GM19240 (cell line): ENCODE measurements around the gene MSI2.

Experiments used
- DNase-seq: peaks from one replicate; pipeline ENCODE4 v3.0.0; 2011; ENCODE audit warnings: low spot score; ENCODE audit not compliant: insufficient read length

MSI2 gene

GRCh38 chr17:57517632-57518456 lies 261.5 kb downstream of the MSI2 start:
- no peak for DNase-seq

DNA sequence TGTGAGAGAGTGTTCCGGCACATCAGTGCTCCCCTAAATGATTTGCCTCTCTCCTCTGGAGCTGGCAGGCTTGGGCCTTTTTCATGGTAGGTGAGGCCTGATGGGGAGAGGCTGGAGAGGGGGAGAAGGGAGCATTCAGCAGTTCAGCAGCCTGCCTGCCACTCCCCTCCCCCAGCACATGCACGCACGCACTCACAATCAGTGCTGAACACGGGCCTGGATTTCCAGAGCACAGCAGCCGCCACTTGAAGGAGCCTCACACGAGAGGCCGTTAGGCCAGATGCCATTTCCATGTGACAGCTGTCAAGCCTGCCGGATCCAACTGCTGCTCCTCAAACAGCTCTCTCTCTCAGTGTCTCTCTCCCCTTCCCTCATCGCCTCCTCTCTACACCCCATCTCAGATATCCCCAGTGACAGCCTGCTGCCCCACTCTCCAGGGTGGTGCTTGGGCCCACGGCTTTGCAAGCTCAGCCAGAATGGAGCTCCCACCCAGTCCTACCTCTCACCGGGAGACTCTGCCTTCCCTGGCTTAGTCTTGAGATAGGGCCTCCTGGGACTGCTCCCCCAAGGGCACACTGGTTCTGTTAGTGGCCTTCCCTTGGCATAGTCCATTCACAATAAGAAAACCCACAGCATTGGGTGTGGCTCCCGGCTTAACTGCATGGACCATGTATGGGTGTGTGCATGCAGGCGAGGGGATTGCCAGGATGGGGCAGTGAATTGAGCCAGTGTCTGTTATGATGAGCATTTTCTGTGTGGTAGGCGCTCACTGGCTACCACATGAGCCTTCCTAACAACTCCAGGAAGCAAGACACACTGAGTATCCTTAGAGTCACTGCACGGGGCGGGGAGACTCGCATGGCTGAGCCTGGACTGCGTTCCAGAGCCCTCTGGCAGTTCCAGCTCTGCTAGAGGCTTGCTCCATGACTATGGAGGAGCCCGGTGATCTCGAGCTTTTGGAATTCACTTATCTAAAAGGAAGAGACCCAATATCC lies 262.6 kb downstream of the MSI2 start:
- no peak for DNase-seq

- no peak for DNase-seq
Observed at GRCh38 chr17:57519800-57520199, 263.5 kb downstream of the MSI2 start.

- DNase-seq: no peak
Observed at GRCh38 chr17:57521606-57522005, 265.3 kb downstream of the MSI2 start.

DNA sequence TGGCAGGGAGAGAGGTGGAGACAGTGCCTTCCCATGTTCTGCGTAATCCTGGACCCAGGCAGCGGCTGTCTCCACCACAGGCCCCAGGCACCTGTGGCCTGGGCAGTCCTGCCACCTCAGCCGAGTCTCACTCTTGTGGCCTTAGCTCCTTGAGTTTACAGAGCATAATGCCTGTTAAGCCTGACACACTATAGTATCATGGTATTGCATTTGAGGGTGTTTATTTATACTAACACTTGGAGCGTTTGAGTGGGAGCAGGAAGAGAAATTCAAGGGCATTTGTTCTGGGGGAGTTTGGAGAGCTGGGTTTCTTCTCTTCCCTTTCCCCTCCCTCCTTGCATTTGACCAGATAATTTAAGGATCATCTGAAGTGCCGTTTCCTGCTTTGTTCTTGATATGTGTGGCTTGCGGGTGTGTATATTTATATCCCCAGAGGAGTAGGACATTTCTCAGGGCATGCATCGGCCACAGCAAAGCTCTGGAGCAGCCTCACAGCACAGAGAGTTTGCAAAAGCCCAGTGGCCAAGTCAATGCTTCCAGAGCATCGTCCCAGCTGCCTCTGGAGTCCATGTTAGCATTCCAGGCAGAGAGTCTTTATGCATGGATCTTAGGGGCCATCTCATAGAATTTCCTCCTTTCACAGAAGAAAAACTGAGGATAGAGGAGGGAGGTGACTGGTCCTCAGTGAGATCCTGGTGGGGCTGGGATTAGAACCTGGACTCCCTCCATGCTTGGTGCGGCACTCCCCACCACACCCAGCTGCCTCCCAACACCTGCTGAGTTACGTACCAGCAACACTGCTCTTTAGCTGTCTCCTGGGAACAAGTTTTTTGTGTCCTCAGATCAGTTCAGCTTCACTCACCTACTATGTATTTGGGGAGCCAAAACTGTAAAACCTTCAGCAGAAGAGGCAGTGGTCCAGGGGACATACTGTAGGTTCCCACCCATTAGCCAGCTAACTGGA lies 266.0 kb downstream of the MSI2 start:
- no peak for DNase-seq

GRCh38 chr17:57523926-57524632 lies 267.8 kb downstream of the MSI2 start:
- DNase-seq: no peak

GRCh38 chr17:57524839-57525568 lies 268.7 kb downstream of the MSI2 start:
- DNase-seq: no peak

GRCh38 chr17:57527221-57528057 lies 271.1 kb downstream of the MSI2 start:
- no peak for DNase-seq

GRCh38 chr17:57528058-57528451 lies 271.7 kb downstream of the MSI2 start:
- no peak for DNase-seq

- DNase-seq: no peak
Observed at GRCh38 chr17:57530026-57530425, 273.7 kb downstream of the MSI2 start.

GRCh38 chr17:57530508-57530907 lies 274.2 kb downstream of the MSI2 start:
- DNase-seq: no peak

DNA sequence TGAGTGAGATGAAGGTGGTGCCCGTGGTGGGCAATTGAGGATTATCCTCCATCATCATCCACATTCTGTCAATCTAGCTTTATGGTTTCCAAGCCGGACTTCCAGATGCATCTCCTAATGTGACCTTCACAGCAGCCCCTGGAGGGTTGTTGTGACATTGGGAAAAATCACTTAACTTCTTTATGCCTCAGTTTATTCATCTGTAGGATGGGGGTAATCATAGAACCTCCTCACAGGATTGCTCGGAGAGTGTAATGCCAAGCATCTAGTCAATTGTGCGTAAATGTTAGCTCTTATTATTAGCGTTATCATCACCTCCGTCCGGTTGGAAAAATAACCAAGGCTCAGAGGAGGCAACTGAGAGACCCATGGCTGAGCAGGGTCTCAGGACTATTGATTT lies 274.8 kb downstream of the MSI2 start:
- no peak for DNase-seq

- DNase-seq: no peak
Observed at GRCh38 chr17:57531648-57532504, 275.6 kb downstream of the MSI2 start.

- DNase-seq: no peak
Observed at GRCh38 chr17:57532556-57532955, 276.2 kb downstream of the MSI2 start.

DNA sequence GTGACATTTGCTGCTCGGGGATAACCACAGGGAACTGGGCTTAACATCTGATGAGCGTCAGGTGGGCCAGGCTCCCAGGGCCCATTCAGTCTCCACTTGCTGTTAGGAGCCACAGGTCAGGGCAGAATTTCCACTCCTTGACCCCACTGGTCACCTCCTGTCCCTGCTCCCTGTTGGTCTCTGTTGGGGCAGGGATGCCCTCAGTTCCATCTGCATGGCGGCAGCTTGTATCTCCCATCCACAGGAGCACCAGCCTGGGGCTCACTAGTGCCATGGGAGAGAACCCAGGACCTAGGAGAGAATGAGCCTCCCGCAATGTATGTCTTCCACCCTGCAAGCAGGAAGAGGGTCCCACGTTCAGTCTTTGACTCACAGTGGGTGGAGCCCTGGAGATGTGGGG lies 276.6 kb downstream of the MSI2 start:
- DNase-seq: no peak

GRCh38 chr17:57533684-57534305 lies 277.5 kb downstream of the MSI2 start:
- no peak for DNase-seq

GRCh38 chr17:57534863-57535248 lies 278.5 kb downstream of the MSI2 start:
- DNase-seq: no peak
